ENCODE measurements around the gene SENP2.
"Not testable (repeated sequence)": the region's sequence is repeated elsewhere in the genome, so short reads cannot be mapped to it uniquely, and the experiment has no call there.

Gene SENP2

DNA sequence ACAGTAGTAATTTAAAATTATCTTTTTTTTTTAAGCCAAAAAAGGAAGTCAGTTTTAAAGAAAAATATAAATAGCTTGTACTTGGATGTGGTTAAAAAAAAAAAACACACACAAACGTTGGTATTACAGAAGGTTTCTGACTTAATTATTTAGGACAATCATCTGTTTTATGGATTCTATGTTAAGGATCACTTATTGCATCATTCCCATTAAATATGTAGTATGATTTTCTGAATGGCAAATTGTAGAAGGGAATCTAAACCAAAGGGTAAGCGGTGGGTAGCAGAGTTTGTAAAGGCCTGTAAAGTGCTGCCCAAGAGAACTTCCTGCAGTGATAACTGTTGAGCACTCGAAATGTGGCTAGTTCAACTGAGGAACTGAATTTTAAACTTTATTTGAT is 8.0 kb downstream of the SENP2 start:
- DNase-seq = no peak

DNA sequence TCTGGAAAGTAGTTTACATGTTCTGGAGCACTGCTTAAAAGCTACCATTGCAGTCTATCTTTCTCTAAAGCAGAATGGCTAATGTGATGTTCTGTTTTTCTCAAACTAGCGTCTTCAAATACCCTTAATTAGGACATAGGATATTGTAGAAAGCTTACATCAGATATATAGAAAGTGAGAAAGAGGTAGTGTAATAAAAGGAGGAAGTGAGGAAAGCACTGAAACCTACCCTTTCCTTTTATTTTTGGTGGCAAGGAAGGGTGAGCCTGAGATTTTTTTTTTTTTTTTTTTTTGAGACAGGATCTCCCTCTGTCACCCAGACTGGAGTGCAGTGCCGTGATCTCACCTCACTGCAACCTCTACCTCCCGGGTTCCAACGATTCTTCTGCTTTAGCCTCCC is 9.4 kb downstream of the SENP2 start:
- DNase-seq = no peak

DNA sequence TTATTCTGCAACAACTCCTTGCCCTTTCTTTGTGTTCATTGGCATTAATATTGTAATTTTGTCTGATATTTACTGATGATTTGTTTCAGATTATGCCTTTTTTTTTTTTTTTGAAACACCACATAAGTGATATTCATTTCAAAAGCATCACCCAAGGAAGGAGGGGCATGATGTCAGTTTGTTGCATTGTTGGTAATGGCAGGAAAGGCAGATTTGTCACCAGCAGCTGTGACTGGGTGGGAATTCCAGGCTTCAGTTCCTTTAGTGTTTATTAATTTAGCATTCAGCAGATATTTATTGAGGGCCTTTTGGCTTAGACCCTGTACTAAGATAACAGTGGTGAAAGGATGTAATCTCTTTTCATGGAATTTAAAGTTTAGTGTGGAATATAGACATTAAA is 19.5 kb downstream of the SENP2 start:
- no peak for DNase-seq

DNA sequence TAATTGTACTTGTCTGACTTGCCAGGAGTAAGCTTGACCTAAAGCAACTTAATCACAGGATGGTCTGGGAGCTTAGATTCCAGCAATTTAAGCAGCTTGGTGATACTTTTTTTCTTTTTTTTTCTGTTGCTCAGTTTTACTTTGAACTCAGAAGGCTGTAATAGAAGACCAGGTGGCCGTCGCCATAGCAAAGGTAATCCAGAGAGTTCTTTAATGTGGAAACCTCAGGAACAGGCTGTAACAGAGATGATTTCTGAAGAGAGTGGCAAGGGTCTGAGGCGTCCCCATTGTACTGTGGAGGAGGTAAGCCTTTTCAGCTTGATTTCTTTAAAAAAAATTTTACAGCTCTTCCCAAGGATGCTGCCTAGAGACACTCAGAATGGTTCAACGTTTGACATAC is 20.1 kb downstream of the SENP2 start:
- no peak for DNase-seq

DNA sequence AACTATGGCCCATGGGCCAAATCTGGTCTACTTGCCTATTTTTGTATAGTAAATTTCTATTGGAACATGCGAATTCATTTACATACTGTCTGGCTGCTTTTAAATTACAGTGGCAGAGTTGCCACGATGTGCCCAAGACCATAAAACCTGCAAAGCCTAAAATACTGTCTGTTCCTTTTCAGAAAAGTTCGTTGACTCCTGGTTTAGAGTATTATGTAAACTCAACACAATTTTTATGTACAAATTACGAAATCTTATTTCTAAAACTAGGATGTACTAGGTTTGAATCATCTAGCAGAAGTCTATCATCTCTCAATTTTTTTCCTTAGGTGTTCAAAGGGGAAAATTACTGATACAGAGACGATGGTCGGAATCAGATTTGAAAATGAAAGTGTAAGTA is 26.9 kb downstream of the SENP2 start:
- no peak for DNase-seq

DNA sequence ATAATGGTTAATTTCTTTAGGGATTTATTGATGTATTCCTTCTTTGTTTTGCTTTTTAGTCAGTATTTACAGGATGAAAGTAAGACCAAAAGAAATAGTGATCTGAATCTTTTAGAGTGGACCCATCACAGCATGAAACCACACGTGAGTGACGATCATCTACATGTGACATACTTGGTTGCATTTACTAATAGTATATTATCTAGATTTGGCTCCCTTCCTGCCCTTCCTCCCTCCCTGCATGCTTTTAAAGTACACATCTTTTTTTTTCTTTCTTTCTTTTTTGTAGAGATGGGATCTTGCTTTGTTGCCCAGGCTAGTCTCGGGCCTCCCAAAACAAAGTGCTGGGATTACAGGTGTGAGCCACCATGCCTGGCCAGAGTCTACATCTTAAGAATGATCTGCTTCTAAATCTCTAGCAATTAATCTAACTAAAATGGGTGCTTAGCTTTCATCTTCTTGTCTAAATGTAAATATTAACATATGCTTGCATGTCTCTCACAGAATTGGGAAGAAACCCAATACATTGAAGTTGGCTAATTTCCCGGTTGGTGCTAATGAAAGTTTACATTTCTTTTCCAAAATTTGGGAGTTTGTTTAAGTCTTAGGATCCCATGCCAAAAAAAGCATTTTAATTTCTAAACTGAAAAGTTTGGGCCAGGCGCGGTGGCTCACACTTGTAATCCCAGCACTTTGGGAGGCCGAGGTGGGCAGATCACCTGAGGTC is 38.0 kb downstream of the SENP2 start:
- no peak for DNase-seq

DNA sequence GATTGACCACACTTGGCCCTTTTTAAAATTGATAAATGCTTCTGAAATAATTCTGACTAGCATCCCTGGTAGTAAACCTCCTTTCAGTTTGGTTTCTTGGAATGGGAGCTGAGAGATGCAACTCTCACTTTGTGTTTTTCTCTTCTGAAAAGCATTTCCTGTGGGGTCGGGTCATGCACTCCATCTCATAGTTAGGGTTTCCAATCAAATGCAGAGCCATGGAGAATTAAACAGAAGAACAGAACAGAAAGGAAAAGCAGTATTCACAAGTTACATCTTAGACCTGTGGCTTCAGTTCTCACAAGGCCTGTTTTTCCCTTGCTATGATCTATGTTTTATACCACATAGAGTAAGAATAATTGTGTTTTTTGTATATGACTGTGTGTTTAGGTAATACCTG is 39.7 kb downstream of the SENP2 start:
- DNase-seq = no peak

DNA sequence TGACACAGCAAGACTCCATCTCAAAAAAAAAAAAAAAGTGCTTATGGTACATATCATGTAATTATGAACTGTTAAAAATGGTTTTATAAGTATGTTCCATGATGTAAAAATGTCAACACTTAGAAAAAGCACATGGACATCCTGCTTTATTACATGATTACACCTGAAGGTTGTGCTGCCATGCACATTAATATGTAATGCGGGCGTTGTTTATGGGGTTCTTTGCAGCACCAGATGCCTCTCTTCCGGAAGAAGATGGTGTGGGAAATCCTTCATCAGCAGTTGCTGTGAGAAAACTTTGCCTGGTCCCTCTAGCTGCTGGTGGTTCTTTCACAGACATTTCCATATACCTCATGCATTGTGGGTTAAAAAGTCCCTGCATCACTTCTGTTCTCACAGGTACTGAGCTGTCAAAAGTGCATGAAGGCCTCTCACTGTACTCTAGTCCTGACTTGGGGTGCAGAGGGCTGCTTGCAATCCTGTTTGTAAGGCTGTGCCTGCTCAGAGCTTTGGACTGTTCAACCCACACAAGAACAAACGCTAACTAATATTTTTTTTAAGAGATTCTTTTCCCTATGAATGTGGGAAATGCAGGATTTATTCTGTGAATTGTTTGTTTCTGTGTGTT is 43.6 kb downstream of the SENP2 start:
- DNase-seq = no peak

DNA sequence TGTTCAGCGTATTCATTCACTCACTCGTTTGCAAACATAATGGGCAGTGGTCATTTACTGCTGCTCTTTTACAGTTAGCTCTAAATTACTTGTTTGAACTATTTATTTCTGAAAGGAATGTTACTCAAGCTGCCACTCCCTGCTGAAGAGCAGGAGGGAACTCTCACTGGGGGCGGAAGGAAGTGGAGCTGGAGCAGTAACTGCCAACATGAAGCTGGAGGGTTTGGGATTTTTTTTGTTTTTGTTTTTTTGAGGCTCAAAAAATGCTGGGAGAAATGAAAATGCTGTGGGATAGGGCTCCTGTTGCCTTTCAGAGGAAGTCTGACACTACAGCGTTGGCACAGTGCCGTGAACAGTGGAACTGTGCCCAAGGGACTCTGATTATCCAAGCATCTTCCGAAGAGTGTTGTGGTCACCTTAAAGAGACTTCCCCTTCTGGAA is 44.1 kb downstream of the SENP2 start:
- no peak for DNase-seq

DNA sequence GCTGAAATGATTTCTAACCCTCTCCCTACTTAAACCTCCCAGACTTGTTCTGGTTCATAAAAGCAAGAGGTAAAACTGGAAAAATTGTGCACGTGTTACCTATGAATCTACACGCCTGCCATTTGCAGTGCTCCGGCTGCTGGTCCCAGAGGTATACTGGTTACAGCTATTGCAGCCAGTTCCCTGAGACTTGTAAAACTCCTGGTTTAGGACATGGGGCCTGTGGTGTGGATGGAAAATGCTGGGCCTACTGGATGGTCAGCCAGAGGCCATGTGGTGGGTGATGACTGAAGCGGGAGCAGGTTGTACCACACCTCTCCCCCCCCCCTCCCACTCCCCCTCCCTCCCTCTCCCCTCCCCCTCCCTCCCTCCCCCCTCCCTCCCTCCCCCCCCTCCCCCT is 45.0 kb downstream of the SENP2 start:
- no peak for DNase-seq

DNA sequence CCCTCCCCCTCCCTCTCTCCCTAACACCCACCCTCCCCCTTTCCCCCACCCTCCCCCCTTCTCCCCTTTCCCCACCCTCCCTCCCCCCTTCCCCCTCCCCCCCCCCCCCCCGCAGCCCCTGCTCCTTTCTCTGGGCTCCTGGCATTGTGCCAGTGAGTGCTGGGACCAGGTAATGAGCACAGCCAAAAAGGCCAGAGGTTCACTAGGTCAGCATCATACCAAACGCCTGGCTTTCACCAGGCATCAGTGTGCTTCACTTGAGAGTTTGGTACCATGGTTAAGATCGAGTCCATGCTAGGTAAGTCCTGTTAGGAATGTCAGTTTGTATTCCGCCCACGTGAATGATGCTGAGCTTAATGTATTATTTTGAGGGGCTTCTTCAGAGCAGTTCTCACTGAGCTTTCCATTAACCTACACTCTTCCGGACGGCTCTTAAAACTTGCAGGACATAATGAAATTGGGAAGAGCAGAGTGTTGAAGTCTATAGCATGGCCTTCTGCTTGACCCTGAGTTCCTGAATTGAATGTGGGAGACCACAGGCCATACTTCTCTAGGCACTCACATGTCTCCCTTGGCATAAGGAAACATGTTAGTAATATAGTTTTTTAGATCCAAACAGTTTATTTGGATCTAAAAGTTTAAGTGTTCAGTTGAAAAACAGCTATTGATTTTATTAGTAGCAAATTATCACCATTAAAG is 45.6 kb downstream of the SENP2 start:
- no peak for DNase-seq

DNA sequence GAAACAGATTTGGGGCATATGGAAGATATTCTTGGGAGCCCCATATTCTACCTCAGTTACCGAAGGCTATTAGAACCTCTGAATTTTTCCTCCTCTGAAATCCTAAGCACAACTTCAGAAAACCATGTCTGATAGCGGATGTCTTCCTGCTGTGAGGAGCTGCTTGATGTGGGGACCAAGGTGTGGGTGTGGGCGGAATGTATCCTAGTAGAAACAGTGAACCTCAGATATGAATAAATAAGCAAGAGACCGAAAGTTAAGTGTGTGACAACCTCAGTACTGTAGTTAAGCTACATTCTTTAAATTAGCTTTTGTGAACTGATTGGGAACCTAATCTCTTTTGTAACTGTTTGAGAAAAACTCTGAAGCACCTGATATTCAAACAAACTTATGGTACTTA is 46.9 kb downstream of the SENP2 start:
- DNase-seq = no peak

DNA sequence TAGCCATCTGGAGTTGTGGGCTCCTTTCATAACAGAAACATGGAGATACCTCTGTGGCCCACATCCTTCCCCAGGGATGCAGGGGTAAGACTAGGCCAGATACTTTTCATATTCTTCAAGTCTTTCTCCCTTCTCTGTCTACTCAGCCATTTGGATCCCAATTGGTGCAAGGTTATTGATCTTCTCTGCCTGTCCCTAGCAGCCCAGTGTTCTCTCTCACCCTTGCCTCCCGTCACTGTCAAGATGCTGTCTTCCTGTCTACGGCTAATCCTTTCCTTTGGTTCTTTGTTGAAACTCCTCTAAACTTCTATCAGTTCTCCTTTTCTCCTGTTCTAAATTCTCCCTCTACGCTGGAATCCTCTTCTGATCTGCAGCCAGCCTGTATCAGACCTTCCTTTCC is 51.3 kb downstream of the SENP2 start:
- DNase-seq = no peak

DNA sequence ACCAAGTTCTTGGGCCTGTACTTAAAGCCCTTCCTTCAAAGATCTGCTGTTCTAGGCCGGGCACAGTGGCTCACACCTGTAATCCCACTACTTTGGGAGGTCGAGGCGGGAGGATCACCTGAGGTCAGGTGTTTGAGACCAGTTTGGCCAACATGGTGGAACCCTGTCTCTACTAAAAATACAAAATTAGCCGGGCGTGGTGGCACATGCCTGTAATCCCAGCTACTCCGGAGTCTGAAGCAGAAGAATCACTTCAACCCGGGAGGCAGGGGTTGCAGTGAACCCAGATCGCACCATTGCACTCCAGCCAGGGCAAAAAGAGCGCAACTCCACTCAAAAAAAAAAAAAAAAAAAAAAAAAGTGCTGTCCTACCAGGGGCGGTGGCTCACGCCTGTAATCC is 52.6 kb downstream of the SENP2 start:
- DNase-seq = not testable (repeated sequence)

DNA sequence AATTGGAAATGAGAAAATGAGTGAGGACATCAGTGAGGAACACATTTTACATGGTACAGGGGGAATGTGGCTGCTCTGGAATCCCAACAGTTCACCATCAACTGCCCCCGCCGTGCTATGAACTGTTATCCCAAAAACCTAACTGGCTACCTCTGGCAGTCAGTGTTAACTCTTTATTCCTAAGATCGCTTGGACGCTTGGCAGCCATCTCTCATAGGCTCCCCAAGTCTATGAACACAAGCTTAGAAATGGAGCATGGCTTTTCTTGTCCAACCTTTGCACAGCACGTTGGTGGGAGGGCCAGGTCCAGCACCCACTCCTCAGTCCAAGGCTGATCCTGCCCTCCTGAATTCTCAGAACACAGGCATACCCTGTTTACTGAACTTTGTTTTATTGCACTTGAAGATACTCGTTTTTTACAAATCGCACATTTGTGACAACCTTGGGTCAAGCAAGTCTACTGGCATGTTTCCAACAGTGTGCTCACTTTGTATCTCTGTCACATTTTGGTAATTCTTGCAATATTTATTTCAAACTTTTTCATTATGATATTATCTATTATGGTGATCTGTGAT is 53.6 kb downstream of the SENP2 start:
- DNase-seq = no peak

DNA sequence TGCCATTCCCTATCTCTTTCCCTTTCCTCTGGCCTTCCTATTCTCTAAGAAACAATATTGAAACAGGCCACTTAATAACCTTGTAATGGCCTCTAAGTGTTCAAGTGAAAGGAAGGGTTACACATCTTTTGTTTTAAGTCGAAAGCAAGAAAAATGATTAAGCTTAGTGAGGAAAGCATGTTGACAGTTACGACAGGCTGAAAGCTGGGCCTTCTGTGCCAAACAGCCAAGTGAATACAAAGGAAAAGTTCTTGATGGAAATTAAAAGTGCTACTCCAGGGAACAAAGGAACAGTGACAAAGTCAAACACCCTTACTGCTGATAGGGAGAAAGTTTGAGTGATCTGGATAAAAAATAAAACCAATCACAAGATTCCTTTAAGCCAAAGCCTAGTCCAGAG is 54.2 kb downstream of the SENP2 start:
- no peak for DNase-seq

DNA sequence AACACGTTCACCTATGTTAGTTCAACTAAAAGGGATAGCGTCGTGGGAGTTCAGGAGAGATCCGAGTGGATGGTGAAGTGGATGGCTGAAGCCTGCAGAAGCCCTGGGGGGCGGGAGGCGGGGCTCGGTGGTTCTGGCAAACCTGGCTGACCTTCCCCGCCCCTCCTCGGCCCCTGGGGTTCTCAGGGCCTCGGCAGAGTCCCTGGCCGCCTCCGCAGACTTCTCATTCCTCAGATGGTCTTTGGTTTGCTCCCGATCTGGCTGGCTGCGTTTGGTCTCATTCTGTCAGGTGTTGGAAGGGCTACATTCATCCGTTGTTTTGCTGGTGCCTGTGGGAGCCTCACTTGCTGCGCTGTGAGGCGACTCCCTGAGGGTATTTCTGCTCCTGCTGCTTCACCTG is 59.1 kb downstream of the SENP2 start:
- not testable (repeated sequence) for DNase-seq

DNA sequence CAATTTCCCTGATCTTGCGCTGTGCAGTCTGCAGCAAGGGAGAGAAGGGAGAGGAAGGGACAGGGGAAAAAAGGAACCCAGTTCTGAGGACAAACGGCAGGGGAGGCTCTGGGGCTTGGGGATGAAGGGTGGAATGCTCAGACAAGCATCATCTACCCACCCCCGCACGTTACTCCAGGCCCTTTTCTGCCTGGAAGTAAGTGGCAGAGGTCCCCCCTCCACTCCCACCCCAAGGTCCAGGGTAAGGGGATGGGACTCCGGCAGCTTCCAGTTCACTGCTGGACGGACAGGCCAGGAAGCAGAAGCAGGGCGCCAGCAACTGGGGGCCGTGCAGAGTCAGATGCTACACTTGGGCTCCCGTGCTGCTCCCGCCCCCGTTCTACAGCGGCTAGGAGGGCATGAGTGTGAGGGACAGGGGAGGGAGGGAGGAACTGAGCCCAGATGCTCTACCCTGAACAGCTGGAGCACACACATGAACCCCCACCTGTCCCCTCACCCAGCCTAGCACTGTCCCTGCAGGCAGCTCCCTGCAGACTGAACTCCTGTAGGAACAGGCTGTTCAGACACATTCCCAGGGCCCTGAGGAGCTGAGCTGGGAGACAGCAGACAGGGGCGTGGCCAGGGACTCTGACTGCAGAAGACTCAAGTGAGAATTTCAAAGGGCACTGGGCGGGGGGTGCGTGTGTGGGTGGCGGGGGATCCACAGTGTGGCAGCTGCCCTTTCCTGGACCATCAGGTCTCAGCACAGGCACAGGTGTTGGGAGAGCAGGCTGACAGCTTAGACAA is 59.7 kb downstream of the SENP2 start:
- no peak for DNase-seq

DNA sequence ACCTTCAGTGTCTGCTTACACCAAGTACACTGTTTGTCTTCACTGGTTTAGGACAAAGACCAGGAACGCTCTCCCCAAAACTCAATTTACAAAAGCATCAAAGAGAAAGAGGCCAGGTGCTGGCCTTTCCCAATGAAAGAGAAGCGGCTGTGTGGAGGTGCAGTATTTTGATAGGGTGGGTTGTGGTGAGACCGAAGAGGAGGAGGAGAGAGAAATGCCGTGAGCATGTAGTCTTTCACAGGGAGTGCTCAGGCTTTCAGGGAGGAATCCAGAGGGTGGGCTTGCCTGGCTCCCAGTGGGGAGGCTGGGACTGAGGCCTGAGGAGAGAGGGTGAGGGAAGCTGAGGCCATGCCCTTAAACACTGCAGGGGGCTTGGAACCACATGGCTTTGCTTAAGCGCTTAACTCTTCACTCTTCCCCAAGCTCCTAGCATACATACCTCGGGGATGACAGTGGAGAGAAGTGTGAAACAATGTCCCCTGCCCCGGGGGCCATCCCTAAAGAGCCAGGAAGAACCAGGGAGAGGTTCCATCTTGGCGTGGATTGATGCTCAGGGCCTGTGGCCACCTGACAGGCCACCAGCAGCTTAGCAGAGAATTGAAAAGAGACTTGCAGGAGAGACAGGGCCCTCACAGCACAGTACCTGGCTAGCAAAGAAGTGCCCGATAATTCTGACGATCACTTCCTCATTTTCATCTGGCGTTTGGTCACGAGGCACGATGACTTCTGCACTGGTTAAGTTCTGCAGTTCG is 60.5 kb downstream of the SENP2 start:
- no peak for DNase-seq

DNA sequence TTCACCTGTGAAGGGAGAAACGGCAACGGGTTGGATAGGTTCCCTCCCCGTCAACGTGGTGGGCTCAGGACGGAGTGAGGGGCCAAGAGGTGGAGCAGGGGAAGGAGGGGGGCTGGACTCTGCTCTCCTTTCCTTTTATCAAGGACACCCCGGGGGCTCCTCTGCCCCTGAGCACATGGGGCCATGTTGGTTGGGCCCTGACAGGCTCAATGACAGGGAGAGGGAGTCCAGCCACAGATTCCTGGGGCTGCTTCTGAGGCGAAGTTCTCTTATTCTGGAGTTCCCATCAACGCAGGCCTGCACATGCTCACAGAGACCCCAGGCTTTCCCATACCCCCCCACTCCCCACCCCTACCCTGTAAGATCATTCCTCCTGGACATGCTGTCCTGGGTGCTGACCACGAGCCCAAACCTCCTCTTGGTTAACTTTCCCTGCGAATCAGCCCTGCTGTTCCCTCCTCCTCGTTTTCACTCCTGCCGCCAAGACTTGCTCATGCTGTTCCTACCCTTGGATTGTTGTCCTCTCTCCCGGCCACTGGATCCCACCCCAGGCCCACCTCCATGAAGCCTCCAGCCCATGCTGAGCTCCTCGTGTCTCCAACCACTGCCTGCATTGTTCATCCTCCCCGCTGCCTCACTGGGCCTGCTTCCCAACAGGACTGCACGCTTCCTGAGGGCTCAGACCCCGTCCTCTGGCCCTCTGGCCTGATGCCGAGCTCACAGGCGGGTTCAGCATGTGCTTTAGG is 61.2 kb downstream of the SENP2 start:
- DNase-seq = no peak

DNA sequence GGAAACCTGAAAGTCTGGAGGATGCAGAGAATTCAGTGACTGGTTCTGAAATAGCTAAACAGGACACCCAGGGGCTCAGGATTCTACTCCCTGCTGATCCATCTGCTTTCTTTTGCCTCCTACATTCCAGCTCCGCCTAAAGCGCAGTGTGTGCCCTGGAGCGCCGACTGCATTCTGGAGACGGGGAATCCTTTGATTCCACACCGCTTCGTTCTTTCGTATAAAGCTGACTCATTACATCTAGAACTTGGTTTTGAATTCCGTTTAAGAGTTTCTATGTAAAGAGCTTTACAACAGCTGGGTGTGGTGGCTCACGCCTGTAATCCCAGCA is 61.8 kb downstream of the SENP2 start:
- DNase-seq = no peak

DNA sequence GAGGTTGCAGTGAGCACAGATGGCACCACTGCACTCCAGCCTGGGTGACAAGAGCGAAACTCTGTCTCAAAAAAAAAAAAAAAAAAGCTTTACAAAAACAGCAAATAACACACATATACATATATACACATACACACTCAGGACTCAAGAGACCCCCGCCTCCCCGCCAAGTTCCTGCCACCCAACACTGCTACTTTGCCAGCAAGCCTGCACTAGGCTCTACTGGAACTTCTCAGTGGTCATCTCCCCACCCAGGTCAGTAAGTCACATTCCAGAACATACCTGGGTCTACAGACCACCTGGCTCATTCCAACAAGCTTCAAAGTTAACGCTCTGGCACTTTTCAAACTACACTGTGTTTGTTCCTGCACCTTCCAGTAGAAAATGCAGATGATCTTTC is 62.3 kb downstream of the SENP2 start:
- no peak for DNase-seq

Data from COR-L47 (cell line).